Germinal center (tissue), 1 donor: ENCODE data around the gene ZBTB24.

Source experiments
- DNase-seq: peaks from one replicate; pipeline ENCODE4 v3.0.0; 2012; ENCODE audit warnings: mixed read lengths, low spot score

Gene ZBTB24

GRCh38 chr6:109498936-109499335 lies 15.9 kb upstream of the ZBTB24 start:
- DNase-seq: no peak

GRCh38 chr6:109498052-109498451 lies 15.0 kb upstream of the ZBTB24 start:
- no peak for DNase-seq

- no peak for DNase-seq
These were observed 13.2 kb upstream of the ZBTB24 start for GRCh38 chr6:109496036-109496772.

GRCh38 chr6:109493865-109494264 lies 10.8 kb upstream of the ZBTB24 start:
- DNase-seq: no peak

GRCh38 chr6:109491207-109491938 lies 8.4 kb upstream of the ZBTB24 start:
- no peak for DNase-seq

- no peak for DNase-seq
These were observed 7.7 kb upstream of the ZBTB24 start for GRCh38 chr6:109490713-109491112.

- DNase-seq: no peak
These were observed 5.0 kb upstream of the ZBTB24 start for GRCh38 chr6:109488001-109488400.

- DNase-seq: no peak
These were observed 3.0 kb upstream of the ZBTB24 start for GRCh38 chr6:109486068-109486467.

- DNase-seq: no peak
These were observed 2.4 kb upstream of the ZBTB24 start for GRCh38 chr6:109485266-109485935.

- DNase-seq: no peak
These were observed 1.1 kb upstream of the ZBTB24 start for GRCh38 chr6:109484122-109484521.

GRCh38 chr6:109483735-109484057 lies 677 bp upstream of the ZBTB24 start:
- no peak for DNase-seq

GRCh38 chr6:109480993-109481480 lies 2.0 kb downstream of the ZBTB24 start:
- DNase-seq: no peak

GRCh38 chr6:109478841-109479624 lies 4.0 kb downstream of the ZBTB24 start:
- no peak for DNase-seq

GRCh38 chr6:109478222-109478805 lies 4.7 kb downstream of the ZBTB24 start:
- DNase-seq: no peak

GRCh38 chr6:109477725-109478124 lies 5.3 kb downstream of the ZBTB24 start:
- no peak for DNase-seq

GRCh38 chr6:109477184-109477583 lies 5.8 kb downstream of the ZBTB24 start:
- DNase-seq: no peak

- DNase-seq: no peak
These were observed 7.4 kb downstream of the ZBTB24 start for GRCh38 chr6:109475625-109476024.

GRCh38 chr6:109474995-109475394 lies 8.0 kb downstream of the ZBTB24 start:
- no peak for DNase-seq

GRCh38 chr6:109473120-109473519 lies 9.9 kb downstream of the ZBTB24 start:
- DNase-seq: no peak

GRCh38 chr6:109472132-109472995 lies 10.7 kb downstream of the ZBTB24 start:
- DNase-seq: peak; percentile 46
